SKM-1 (cell line): Measurements from ENCODE around the gene CDKN3.
"Not testable (repeated sequence)": the region's sequence is repeated elsewhere in the genome, so short reads cannot be mapped to it uniquely, and the experiment has no call there.

Experiments used
- DNase-seq: peaks from one replicate; lab custom pipeline; 2025; ENCODE audit not compliant: unreplicated experiment; lab: John Stamatoyannopoulos, UW

The CDKN3 gene

GRCh38 chr14:54369343-54369742, 27.5 kb upstream of the CDKN3 start:
- DNase-seq, result no peak

DNA sequence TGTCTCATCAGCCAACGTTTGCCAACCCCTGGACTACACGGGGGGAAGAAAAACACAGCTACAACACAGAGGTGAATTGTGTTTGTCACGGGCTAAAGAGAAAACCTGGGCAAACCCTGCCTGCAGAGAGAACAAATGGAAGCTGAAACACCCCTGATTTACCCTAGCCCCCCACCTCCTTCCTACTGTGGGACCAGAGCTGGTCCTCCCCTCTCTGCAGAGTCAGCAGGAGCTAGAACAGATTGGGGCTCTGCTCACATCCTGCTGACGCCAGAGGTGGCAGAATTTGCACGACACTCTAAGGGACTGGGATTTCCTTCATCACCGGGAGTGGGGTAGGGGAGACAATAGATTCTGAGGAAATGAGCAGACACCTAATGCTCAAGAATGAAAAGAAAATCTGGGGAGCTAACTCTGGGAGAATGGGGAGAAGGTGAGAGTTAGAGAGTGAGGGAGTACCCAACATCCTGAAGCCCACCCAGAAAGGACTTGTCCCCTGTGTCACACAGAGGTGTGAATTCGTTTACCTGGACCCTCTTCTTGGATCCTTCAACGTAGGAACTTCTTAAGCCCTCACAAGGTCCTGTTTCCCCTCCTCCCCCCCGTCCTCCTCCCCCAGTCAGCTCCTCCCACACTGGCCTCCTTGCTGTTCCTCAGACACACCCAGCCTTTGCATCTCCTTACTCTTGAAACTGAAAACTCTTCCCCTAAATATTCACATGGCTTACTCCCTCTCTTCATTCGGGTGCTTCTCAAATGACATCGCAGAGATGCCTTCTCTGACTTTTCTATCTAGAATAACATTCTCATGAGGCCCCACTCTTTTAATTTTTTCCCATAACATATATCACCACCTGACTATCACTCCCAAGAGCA, 26.2 kb upstream of the CDKN3 start:
- DNase-seq, result no peak

DNA sequence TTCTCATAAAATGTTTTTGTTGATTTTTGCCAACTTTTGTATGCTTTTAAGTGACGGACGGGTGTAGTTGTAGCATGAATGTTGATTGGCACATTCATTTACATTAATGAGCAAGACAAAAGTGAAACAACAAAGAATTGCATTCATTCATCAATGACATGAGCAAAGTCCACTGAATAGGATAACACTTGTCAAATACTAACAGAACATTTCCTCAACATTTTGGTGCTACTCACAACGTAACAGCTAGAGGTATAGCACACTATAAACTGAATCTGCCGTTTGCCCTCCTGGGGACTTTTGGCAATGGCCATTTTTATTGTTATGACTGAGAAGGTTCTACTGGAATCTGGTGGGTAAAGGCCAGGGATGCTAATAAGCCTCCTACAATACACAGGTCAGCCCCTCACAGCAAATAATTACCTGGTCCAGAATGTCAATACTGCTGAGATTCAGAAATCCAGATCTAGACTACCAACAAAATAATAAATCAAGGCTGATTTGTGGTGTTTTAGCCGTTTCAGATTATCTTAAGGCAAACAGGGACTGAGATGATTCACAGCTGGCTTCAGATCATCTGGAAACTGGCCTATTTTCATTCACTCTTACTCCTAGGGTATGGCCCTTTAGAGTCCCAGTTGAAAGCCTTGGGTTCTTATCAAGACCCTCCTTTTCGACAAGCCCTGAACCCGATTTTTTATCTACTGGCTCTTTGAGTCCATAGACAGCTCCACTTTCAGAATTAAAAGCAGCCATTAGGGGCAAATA, 22.5 kb upstream of the CDKN3 start:
- no peak for DNase-seq

GRCh38 chr14:54377501-54377900, 19.3 kb upstream of the CDKN3 start:
- no peak for DNase-seq

DNA sequence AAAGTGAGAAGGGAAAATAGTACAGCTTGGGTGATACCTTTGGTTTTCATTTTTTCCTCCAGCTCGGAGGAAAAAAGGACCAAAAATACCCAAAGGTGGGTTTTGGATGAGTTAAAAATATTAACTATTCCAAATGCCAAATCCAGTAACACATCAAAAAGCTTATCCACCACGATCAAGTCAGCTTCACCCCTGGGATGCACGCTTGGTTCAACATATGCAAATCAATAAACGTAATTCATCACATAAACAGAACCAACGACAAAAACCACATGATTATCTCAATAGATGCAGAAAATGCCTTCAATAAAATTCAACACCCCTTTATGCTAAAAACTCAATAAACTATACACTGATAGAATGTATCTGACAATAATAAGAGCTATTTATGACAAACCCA, 17.9 kb upstream of the CDKN3 start:
- DNase-seq, result not testable (repeated sequence)

DNA sequence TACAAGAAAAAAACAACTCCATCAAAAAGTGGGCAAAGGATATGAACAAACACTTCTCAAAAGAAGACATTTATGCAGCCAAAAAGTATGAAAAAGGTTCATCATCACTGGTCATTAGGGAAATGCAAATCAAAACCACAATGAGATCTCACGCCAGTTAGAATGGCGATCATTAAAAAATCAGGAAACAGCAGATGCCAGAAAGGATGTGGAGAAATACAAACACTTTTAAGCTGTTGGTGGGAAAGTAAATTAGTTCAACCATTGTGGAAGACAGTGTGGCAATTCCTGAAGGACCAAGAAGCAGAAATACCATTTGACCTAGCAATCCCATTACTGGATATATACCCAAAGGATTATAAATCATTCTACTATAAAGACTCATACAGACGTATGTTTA, 16.2 kb upstream of the CDKN3 start:
- DNase-seq, result not testable (repeated sequence)

GRCh38 chr14:54381821-54382220, 15.0 kb upstream of the CDKN3 start:
- DNase-seq, result no peak

GRCh38 chr14:54383835-54384234, 13.0 kb upstream of the CDKN3 start:
- no peak for DNase-seq

- DNase-seq, result no peak
Observed at GRCh38 chr14:54385556-54385955, 11.3 kb upstream of the CDKN3 start.

DNA sequence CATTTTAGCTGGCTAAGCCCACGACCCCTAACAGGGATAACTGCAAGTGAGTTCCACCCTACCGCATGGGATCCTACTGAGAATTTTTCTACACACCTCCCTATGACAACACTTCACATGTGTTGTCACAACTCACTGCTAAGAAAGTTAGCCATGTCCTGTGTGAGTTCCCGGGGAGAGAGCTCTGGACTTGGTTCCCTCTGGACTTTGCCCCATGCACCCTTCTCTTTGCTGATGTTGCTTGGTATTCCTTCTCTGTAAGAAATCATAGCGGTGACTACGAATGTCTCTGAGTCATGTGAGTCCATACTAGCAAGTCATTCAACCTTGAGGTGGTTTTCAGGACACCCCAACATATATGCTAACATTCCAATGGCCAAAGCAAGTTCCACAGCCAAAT, 9.5 kb upstream of the CDKN3 start:
- no peak for DNase-seq

GRCh38 chr14:54392131-54392859, 4.5 kb upstream of the CDKN3 start:
- no peak for DNase-seq

GRCh38 chr14:54392986-54393884, 3.6 kb upstream of the CDKN3 start:
- not testable (repeated sequence) for DNase-seq

DNA sequence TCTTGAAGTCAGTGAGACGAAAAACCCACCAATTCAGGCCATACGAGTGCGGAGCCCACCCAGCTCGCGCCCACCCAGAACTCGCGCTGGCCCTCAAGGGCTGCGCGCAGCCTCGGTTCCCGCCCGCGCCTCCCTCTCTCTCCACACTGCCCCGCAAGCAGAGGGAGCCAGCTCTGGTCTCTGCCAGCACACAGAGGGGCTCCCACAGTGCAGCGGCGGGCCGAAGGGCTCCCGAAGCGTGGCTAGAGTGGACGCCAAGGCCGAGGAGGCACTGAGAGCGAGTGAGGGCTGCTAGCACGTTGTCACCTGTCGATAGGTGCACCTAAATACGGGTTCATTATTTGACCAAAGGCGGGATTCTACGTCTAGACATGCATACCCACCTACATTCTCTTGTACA, 2.2 kb upstream of the CDKN3 start:
- DNase-seq, result no peak

- no peak for DNase-seq
Observed at GRCh38 chr14:54395284-54395683, 1.5 kb upstream of the CDKN3 start.

DNA sequence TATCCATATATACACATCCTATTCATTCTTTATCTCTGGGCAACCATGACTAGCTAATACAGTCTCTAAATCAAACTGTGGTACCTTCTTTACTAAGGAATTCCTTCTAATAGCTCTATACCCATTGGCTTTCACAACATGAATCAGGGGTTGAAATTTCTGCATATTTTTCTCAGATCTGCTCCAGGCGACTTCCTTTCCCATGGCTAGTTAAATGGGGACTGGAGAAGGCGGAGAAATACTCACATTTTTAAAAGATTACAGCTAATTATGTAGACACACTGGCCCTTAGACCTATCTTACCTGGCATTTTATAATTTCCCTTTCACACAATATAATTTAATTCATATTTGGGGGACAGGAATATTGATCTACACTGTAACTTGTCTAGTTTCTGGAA, 1.1 kb upstream of the CDKN3 start:
- no peak for DNase-seq

DNA sequence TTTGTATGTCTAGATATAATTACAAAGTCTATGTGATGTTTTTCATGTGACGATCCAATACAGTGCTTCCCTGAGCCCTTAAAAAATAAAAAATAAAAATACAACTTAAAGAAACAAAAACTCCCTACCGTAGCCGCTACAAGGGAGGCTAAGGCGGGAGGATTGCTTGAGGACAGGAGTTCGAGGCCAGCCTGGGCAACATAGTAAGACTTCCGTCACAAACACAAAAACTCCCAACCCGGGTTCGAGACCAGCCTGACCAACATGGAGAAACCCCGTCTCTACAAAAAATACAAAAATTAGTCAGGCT, 669 bp upstream of the CDKN3 start:
- DNase-seq, result no peak

- no peak for DNase-seq
Observed at GRCh38 chr14:54399560-54399959, 2.8 kb downstream of the CDKN3 start.

DNA sequence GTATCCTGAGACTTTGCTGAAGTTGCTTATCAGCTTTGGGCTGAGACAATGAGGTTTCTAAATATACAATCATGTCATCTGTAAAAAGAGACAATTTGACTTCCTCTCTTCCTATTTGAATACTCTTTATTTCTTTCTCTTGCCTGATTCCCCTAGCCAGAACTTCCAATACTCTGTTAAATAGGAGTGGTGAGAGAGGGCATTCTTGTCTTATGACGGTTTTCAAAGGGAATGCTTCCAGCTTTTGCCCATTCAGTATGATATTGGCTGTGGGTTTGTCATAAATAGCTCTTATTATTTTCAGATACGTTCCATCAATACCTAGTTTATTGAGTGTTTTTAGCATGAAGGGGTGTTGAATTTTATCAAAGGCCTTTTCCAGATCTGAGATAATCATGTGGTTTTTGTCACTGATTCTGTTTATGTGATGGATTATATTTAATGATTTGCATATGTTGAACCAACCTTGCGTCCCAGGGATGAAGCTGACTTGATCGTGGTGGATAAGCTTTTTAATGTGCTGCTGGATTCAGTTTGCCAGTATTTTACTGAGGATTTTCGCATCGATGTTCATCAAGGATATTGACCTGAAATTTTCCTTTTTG, 6.7 kb downstream of the CDKN3 start:
- not testable (repeated sequence) for DNase-seq

GRCh38 chr14:54410215-54410614, 13.4 kb downstream of the CDKN3 start:
- DNase-seq, result no peak

DNA sequence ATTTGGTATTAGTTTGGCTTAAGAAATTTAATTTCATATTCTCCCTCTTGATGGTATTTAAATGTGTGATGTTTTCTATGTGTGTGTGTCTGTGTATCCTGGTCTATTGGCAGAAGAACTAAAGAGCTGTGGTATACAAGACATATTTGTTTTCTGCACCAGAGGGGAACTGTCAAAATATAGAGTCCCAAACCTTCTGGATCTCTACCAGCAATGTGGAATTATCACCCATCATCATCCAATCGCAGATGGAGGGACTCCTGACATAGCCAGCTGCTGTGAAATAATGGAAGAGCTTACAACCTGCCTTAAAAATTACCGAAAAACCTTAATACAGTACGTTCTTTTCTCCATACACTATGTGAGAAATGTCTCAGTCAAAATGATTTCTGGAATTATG, 14.6 kb downstream of the CDKN3 start:
- no peak for DNase-seq
